Left cardiac atrium (tissue), 4 donors: ENCODE data around the gene GRN. TPM values are rescaled to one million over a fixed set of nuclear protein-coding genes. Genes with fewer than 3 reads are reported as not detected.

Experiments used
- ATAC-seq, 2 donors: fragments of 200-7000 bp; cut with Tn5 transposase; one replicate each; pipeline ENCODE4 v1.9.1; 2020; ENCODE audit warnings: mild to moderate bottlenecking in 2 of 2, moderate library complexity in 2 of 2
- DNase-seq: peaks from one replicate; pipeline ENCODE4 v3.0.0-alpha.2; 2020
- intact Hi-C, 2 donors: fragments of 100-400 bp; cut with DNase I; formaldehyde crosslinking; loops; one replicate each; pipeline versions ENCODE4 v1.14.1 to v1.15.1; 2022 to 2023
- long read RNA-seq: library from polyadenylated mRNA; unstranded; transcript quantifications from one replicate; pipeline ENCODE4 v2.0.0, GENCODE V29; 2021
- total RNA-seq, 2 donors: library from RNA; stranded (reverse); fragmentation: NEBNext Ultra II Directional; extraction: Animal tissue kit (Norgen Biotek cat#: 25700); gene quantifications; one replicate each; pipeline ENCODE4 v1.2.1, GENCODE V29; 2021
- donor health status: DM: no; HTN: yes; CAD: no.
- donor health status: DM: no; HTN: yes; CAD: no; lungs with severe emphysema.
- donor health status: DM: yes; HTN: yes; CAD: no.
- donor health status: Dilated cardiomyopathy.

GRN gene
- 100 to 1,000 TPM; 190 to 206 TPM for total RNA-seq
- long read RNA-seq, transcript GRN-201 (13 exons, 2,342 nt), result major isoform, 155 of 385 reads
- long read RNA-seq, partial matches to known transcripts, result 216 of 385 reads
- long read RNA-seq, other reads (novel, unspliced or antisense), result 12 of 385 reads

DNA sequence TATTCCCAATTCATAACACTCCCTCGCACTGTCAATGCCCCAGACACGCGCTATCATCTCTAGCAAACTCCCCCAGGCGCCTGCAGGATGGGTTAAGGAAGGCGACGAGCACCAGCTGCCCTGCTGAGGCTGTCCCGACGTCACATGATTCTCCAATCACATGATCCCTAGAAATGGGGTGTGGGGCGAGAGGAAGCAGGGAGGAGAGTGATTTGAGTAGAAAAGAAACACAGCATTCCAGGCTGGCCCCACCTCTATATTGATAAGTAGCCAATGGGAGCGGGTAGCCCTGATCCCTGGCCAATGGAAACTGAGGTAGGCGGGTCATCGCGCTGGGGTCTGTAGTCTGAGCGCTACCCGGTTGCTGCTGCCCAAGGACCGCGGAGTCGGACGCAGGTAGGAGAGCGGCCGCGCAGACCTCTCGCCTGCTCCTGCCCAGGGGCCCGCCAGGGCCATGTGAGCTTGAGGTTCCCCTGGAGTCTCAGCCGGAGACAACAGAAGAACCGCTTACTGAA, at the start of gene GRN:
Gene GRN (plus strand): TSS at position 364 of the 515 bp plus-strand sequence. CDS start 3,863 bp downstream, outside the sequence.
- ATAC-seq, result peak; percentile 99
- intact Hi-C loops, result no loop called here

DNA sequence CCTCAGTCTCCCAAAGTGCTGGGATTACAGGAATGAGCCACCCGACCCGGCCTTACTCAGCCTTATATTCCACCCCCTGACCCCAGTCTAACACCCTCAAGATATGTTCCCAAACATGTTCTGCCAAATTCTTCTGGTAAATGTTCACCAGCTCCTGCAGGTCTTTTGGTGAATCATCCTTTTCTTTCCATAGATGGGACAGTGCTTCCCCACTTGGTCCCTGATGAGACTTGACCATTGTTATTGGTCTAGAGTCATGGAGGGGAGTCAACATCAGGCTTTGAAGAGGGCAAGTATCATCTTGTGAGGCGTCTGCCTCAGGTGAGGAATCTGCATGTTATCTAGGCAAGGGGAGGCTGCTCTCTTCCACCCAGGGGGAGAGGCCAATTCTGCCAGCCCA, 47.1 kb upstream of the GRN start:
- intact Hi-C loops, result no loop called here
- DNase-seq, result no peak
- no peak for ATAC-seq

More for the DNA sequence above, at the start of gene GRN:
- DNase-seq, result peak; percentile 93

DNA sequence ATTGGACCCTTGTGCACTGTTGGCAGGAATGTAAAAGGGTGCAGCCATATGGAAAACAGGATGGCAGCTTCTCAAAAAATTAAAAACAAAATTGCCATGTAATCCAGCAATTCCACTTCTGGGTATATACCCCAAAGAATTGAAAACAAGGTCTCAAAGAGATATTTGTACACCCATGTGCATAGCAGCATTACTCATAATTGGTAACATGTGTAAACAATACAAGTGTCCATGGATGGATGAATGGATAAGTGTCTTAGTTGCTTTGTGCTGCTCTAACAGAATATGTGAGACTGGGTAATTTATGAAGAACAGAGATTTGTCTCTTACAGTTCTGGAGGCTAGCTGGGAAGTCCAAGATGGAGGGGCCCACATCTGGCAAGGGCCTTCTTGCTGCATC, 40.5 kb upstream of the GRN start:
- DNase-seq (no peak), ATAC-seq (no peak)
- intact Hi-C loops, result no loop called here

DNA sequence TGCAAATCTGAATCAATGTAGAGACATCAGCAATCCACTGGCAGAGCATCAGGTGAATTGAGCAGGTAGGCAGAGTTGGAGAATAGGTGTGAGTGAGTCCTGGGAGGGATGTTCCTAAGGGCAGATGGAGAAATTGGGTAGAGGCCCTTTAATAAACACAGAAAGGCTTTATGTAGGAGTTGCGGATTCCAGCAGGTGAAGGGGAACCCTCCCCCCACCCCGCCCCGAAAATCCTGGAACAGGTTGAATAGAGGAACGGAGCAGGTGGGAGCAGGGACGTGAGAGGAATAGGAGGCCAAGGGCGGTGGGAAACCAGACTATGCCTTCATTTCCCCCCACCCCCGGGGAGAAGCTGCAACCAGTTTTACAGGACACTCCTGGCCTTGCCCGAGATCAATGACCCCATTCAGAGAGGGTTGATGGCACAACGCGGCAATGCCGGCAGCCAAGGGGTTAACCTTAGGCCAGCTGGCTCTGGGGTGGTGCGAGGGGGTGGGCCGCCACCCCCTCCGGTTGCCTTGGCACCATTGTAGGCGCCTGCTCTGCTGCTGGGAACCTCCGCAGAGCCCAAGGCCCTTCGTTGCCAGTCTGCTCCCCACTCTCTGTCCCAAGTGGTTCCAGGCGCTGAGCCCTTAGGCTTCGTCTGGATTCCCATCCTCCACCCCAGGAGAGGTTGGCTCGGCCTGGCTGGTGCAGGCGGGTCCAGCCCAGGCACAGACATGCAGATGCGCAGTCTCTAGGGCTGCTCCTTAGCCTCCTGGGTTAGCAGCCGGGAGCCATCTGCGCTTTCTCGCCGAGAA, 37.5 kb upstream of the GRN start:
- ATAC-seq (peak; percentile 78 to 84), DNase-seq (no peak)
- intact Hi-C loops, result no loop called here

DNA sequence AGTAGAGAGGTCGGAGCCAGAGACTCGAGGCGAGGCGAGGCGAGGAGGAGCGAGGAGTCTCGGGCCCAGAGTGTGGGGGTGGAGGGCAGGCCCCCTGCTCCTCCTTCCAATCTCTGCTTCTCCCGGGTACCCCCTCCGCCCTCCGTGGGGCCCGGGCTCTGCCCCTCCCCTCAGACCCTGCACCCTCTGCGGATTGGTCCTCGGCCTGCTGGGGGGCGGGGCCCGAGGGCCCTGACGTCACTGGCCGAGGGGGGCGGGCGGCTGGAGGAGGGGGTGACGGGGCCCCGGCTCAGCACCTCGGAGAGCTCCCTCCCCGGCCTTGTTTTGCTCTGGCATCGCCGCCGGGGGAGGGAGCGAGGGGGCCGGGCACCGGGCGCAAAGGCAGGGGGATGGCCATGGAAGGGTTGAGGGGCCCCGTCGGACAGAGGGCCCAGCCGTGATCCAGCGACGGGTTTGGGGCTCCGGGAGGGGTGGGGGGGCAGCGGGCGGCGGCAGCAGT, 36.7 kb upstream of the GRN start, which contains the start of gene RUNDC3A:
Gene RUNDC3A (plus strand): TSS at position 282 of the 499 bp plus-strand sequence. CDS start 232 bp downstream, outside the sequence.
- DNase-seq (peak; percentile 89), ATAC-seq (peak; percentile 98 to 99)
- intact Hi-C loops, result no loop called here

DNA sequence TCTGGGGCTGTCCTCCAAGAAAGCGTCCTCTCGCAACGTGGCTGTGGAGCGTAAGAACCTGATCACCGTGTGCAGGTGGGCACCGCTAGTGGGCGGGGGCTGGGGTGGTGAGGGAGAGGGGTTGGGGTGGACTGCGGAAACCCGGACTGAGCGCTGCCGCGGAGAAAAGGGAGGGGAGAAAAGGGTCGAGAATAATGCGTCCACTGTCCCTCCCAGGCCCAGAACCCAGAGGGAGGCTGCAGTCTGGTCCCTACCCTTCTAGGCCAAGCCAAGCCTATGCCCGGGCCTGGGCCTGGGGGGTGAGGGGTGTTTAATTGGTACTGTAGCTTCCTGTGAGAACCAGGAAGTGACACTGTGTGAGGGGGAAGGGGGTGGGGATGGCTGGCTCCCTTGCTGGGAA, 36.2 kb upstream of the GRN start:
- no peak for ATAC-seq
- intact Hi-C loops, result no loop called here

DNA sequence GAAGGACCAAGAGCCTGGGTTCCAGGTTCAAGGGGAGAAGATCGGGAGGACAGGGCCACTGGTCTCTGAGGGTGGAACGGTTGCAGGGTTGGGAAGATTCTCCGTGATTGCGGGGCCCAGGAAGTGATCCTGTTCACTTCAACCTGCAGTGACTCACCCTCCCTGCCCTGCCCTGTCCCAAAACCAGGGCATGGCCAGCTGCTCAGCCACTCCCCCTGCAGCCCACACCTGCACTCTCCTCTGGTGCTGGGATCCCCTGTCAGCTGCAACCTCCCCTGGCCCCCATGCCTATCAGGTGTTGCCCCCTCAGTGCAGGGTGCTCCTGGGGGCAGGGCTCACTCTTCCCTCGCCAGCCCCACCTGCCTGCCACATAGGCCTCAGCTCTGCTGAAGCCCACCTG, 35.6 kb upstream of the GRN start:
- DNase-seq (no peak), ATAC-seq (no peak)
- intact Hi-C loops, result no loop called here

More for the DNA sequence above, 36.2 kb upstream of the GRN start:
- no peak for DNase-seq

DNA sequence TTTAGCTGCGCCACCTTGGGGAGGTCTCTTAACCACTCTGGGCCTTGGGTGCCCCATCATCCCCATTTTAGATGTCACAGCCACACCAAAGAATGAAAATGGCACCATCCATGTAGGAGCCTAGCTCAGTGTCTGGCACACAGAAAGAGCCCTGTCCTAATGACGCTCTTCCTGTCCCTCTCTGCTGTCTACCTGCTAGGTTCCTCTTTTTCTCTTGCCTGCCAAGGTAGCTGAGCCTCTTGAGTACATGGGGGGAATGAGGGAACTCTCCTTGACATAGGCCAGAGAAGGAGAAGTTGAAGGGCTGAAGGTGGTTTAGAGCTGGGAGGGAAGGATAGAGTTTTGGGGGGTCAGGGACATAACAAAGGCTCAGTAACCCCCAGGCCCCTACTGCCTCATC, 34.9 kb upstream of the GRN start:
- DNase-seq (no peak), ATAC-seq (no peak)
- intact Hi-C loops, result no loop called here

DNA sequence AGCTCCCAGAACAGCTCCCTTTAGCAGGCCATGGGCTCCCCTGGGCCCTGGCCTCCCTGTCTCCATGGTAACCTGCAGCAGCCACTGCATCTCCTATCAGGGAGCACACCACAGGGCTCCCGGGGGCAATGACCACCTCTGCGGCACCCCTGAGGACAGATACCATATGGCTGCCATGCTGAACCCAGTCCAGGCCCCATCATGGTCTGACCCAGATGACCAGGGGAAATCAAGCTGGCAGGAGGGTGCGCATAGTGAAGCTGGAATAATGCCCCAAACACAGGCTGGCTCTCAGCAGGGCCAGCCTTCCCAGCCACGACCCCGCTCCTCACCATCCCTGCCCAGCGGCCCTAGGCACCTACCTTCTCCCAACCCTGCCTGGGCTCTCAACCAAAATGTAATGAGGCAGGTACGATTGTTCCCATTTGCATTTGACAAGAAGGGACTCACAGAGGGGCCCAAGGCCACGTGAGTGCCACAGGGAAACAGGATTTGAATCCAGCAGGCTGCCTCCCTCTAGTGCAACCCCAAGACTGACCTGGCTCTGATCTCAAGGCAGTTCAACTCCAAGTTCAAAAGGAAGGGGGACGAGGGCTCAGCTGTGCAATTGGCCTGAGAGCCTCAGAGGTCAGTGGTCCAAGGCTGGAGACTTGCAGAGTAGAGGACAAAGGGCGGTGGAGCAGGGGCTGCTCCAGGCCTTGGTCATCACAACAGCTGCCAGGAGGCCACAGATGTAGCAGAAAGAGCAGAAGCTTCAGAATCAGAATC, 34.3 kb upstream of the GRN start:
- intact Hi-C loops, result no loop called here
- no peak for ATAC-seq

DNA sequence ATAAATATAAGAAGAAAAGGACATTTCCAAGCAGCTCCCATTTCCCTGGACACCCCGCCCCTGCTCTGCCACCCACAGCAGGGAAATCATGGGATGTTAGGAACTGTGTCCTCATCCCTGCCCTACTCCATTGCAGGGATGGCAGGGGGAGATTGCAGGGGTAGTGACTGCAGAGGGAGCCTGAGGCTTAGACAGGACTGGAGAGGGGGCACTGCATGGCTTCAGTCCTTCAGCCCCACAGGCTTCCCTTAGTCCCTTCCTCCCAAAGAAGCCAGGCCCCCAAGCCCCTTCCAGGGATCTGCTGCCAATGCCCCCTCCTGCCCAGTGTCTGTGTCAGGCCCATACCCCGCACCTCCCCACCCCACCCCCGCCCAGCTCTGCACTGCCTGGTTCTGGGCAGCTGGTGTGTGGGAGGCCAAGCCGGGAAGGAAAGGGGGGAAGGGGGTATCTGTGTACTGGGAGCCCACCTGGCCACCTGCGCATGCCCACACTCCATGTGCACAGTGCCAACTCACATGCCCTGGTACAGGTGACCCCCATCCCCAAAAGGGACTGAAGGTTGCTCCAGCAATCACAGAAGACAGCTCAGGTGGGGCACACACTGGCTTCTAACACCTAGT, 33.4 kb upstream of the GRN start:
- intact Hi-C loops, result no loop called here
- ATAC-seq (no peak), DNase-seq (no peak)

More for the DNA sequence above, 34.3 kb upstream of the GRN start:
- no peak for DNase-seq

DNA sequence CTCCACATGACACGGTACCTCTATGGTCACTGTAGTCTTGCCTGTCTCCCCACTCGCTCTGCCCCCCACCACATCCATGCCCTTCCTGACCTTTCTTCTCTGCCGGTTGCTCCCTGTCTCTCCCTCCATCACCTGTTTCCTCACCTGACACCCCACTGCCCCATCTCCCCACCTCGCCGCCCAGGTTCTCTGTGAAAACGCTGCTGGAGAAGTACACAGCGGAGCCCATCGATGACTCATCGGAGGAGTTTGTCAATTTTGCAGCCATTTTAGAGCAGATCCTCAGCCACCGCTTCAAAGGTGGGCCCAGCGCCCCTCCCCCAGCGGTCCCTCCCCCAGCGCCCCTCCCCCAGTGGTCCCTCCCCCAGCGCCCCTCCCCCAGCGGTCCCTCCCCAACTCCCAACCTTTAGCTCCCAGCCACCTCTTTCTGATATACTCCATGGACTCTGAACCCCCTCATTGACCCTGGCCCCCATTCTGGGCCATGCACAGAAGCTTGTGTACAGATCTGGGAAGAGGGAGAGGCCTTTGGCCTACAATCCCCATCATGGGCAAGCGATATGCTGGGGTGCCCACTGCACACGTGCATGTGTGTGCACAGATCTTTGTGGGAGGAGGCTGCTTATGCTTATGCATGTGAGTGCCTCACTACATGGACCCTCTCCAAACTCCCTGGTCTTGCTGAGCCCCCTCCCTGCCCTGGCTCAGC, 32.6 kb upstream of the GRN start:
- intact Hi-C loops, result no loop called here
- DNase-seq (no peak), ATAC-seq (no peak)

DNA sequence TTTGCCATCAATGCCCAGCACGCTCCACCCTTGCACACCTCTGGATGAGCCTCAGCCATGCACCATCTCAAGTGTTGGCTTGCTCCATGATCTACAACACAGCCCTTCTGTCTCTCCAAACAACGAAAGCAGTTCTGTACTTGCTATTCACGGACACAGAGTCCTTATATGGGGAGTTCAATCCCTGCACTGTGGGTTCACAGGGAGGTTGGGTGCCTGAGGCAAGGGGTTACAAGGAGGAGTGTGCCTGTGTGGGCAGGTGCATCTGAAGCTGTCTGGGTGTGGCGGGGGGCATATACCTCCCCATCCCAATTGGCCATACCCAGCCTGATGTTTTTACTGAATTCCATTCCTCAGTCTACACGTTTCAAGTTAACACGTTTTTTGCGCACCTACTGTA, 31.1 kb upstream of the GRN start:
- intact Hi-C loops, result no loop called here
- ATAC-seq, result no peak
- no peak for DNase-seq

DNA sequence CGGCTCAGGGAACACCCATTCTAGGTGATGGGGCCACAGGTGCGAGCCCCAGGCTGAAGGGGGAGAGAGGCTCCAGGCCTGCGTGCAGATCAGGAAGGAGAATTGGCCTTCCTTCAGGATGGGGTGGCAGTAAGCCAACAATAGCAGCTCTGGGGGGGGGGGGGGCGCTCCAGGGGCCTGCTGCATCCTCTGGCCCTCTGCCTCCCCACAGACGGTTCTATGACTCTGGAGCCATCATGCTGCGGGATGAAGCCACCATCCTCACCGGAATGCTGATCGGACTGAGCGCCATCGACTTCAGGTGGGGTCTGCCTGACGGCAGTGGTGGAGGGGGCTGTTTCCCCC, 30.6 kb upstream of the GRN start:
- intact Hi-C loops, result no loop called here
- ATAC-seq, result no peak
- no peak for DNase-seq

DNA sequence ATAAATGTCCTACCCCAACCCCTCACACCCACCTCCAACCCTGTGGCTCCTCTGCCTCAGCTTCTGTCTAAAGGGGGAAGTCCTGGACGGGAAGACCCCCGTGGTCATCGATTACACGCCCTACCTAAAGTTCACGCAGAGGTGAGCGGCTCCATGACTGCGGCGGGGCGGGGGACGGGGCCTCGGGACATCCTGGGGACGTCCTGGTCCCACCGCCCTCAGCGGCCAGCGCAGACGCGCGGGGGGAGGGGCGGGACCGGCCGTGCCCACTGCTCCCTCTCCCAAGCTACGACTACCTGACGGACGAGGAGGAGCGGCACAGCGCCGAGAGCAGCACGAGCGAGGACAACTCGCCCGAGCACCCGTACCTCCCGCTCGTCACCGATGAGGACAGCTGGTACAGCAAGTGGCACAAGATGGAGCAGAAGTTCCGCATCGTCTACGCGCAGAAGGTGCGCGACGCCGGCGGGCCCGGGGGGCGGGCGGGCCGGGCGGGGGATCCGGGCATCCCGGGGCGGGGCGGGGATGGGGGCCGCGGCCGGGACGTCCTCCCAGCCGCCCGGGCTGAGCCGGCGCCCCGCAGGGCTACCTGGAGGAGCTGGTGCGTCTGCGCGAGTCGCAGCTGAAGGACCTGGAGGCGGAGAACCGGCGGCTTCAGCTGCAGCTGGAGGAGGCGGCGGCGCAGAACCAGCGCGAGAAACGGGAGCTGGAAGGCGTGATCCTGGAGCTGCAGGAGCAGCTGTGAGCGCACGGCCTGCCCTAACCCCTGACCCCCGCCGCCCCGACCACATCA, 30.0 kb upstream of the GRN start:
- intact Hi-C loops, result loop anchor here in 1 of 2 donors (5.0 kb wide), 1 partner anchor 83 kb away; no protein-coding TSS in a partner anchor
- ATAC-seq (peak in 1 of 2 donors; percentile 14), DNase-seq (no peak)

DNA sequence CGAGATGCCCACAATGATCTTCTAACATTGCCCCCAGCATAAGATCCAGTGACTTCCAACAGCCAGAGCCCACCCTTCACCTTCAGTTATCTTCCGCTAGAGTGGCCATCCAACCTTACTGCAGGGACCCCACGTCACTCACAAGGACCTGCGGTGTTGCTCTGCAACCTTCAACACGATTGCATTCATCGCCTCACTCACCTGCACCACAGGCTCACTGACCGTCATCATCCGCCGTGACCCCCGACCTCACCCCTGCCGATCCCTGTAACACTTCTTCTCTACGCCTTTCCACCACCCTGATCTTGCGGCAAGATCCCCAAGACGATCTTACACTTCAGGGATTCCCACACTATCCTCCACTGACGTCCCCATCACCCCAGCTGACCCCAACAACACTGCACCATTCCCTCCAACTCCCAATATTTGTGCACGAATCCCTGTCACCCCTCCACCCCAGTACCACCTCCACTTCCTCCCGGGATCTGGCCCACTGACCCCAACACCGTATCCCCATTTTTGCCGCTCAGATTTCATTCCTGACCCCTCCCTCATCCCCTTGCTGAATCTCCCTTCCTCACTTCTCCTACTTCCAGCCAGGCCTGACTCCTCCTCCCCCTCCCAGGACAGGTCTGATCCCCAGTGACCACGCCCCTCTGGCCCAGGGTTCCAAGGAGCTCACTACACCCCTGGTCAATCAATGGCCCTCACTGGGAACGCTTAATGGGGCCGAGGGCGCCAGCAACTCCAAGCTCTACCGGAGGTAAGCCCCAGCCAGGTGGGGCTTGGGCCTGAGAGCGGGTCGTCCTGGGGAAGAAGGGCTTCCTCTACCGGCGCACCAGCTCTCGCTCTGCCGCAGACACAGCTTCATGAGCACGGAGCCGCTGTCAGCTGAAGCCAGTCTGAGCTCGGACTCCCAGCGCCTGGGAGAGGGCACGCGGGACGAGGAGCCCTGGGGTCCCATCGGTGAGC, 29.1 kb upstream of the GRN start:
- intact Hi-C loops, result loop anchor here in 1 of 2 donors (5.0 kb wide), 1 partner anchor 84 kb away; no protein-coding TSS in a partner anchor
- ATAC-seq (no peak), DNase-seq (no peak)

DNA sequence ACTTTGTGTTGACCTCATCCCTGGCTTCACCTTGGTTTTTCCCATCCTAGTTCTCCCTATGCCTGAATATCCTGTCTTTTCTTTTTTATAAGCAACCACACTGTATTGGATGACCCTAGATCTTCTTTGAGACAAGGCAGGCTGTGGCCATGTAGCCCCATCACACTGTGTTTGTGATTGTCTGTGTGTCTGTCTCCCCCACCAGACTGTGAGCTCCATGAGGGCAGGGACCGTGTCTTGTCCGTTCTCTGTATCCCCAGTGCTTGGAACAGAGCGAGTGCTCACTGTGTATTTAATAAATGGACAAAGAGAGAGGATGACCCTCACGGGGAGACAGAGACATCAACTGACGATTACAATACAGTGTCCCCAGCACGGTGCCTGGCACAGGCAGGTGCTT, 27.6 kb upstream of the GRN start:
- ATAC-seq (no peak), DNase-seq (no peak)
- intact Hi-C loops, result loop anchor here in 1 of 2 donors (5.0 kb wide), 1 partner anchor 85 kb away; no protein-coding TSS in a partner anchor
